ENCODE data around the gene RAP2B. TPM values are rescaled to one million over a fixed set of nuclear protein-coding genes. Genes with fewer than 3 reads are reported as not detected.

The RAP2B gene
- total and polyA plus RNA-seq, 2 of the 13 experiments (the other 11 are each of a cell fraction or from before 2014, with no cell fraction given): 6.4 to 7.1 TPM

DNA sequence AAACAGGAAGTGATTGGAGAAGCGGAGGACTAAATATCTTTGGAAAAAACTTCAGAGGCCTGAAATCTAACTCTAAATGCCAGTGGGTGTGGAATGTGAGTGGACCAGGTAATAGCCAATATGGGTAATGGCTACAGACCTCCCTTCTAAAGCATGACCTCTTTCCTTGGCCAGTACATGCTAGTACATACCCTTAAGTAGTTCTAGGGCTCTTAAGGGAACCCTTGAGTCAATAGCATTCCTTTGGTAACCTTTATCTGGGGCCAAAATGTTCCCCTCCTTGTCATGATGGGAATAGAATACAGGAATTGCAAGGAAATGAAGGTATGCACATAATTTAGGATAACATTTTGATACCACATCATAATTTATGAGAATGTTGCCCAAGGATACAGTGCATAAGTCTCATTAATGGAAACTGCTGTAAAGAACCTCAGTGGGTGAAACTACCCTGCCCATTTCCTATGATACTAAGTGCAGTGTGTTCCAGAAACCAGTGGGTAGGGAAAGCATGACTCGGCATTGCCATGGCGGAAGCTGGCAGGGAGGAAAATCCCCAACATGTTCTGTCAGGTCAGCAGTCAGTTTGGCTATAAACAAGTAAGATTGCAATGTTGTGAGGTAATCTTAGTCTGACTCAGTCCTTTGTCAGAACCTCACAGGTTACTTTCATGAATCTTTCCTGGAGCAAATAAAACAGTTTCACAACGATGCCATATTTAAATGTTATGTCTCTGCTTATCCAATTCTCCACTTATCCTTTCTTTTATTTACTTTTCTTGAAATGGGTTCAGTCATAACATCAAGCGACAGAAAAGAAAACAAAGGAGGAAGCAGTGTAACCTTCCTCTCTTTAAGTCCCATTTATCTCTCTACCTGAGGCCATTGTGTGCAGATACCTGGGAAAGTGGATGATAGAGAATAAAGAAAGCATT, 23.5 kb upstream of the RAP2B start (continued):
- TF ChIP-seq ZZZ3 (CRISPR knock-in tag; IDR thresholded peaks at IDR 0.05; ENCODE audit: borderline replicate concordance) (peak; percentile 57; the same call in 1 of the 2 replicates), SPEN (CRISPR knock-in tag; IDR thresholded peaks at IDR 0.05; ENCODE audit: low read depth) (no peak), SCMH1 (CRISPR knock-in tag; IDR thresholded peaks at IDR 0.05; ENCODE audit: borderline replicate concordance) (no peak), JUN (CRISPR knock-in tag; IDR thresholded peaks at IDR 0.05) (peak; percentile 99), DNMT3B (CRISPR knock-in tag; conservative IDR thresholded peaks at IDR 0.05) (peak; percentile 87; the same call in 1 of the 2 replicates), KDM5A (IDR thresholded peaks at IDR 0.05; ENCODE audit: borderline replicate concordance, low read length) (no peak), ZNF446 (CRISPR knock-in tag; IDR thresholded peaks at IDR 0.05) (no peak), KAT7 (CRISPR knock-in tag; IDR thresholded peaks at IDR 0.05; ENCODE audit: borderline replicate concordance) (no peak; the same call in 1 of the 2 replicates), RBM39 (IDR thresholded peaks at IDR 0.05; ENCODE audit: low read depth, low read length, poor library complexity, severe bottlenecking) (no peak), SMAD9 (CRISPR knock-in tag; IDR thresholded peaks at IDR 0.05) (no peak), ZNF180 (CRISPR knock-in tag; IDR thresholded peaks at IDR 0.05; ENCODE audit: borderline replicate concordance, low read depth) (no peak), RBAK (CRISPR knock-in tag; IDR thresholded peaks at IDR 0.05) (no peak), HNF4G (IDR thresholded peaks at IDR 0.05; ENCODE audit: borderline replicate concordance, low read depth, low read length) (no peak), HNF4G (CRISPR knock-in tag; IDR thresholded peaks at IDR 0.05; ENCODE audit: borderline replicate concordance, low read depth) (no peak), ZNF652 (CRISPR knock-in tag; IDR thresholded peaks at IDR 0.05; ENCODE audit: borderline replicate concordance, low read depth) (peak; percentile 30; the same call in 1 of the 2 replicates), CHD4 (IDR thresholded peaks at IDR 0.05; ENCODE audit: borderline replicate concordance, low read length) (no peak), CREM (IDR thresholded peaks at IDR 0.05) (peak; percentile 83), CREM (CRISPR knock-in tag; IDR thresholded peaks at IDR 0.05) (no peak), HMGA1 (CRISPR knock-in tag; conservative IDR thresholded peaks at IDR 0.05) (no peak), ZNF775 (CRISPR knock-in tag; IDR thresholded peaks at IDR 0.05; ENCODE audit: borderline replicate concordance) (no peak), CBX2 (IDR thresholded peaks at IDR 0.05; ENCODE audit: low read depth, low read length) (no peak), CBX2 (CRISPR knock-in tag; IDR thresholded peaks at IDR 0.05; ENCODE audit: low read depth) (no peak)
- TF ChIP-seq, protein P1, sequence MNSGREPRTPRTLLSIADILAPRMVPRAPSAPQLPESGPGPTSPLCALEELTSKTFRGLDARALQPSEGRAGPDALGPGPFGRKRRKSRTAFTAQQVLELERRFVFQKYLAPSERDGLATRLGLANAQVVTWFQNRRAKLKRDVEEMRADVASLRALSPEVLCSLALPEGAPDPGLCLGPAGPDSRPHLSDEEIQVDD (CRISPR knock-in tag; IDR thresholded peaks at IDR 0.05; ENCODE audit: borderline replicate concordance): no peak
- TF ChIP-seq, protein P2, sequence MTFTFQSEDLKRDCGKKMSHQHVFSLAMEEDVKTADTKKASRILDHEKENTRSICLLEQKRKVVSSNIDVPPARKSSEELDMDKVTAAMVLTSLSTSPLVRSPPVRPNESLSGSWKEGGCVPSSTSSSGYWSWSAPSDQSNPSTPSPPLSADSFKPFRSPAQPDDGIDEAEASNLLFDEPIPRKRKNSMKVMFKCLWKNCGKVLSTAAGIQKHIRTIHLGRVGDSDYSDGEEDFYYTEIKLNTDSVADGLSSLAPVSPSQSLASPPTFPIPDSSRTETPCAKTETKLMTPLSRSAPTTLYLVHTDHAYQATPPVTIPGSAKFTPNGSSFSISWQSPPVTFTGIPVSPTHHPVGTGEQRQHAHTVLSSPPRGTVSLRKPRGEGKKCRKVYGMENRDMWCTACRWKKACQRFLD (CRISPR knock-in tag; IDR thresholded peaks at IDR 0.05; ENCODE audit: borderline replicate concordance): no peak
- TF ChIP-seq, protein P3, sequence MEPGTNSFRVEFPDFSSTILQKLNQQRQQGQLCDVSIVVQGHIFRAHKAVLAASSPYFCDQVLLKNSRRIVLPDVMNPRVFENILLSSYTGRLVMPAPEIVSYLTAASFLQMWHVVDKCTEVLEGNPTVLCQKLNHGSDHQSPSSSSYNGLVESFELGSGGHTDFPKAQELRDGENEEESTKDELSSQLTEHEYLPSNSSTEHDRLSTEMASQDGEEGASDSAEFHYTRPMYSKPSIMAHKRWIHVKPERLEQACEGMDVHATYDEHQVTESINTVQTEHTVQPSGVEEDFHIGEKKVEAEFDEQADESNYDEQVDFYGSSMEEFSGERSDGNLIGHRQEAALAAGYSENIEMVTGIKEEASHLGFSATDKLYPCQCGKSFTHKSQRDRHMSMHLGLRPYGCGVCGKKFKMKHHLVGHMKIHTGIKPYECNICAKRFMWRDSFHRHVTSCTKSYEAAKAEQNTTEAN (CRISPR knock-in tag; conservative IDR thresholded peaks at IDR 0.05): 0 out of 2 replicates have a peak, but pooled peaks have one; percentile 44
- TF ChIP-seq, protein P4, sequence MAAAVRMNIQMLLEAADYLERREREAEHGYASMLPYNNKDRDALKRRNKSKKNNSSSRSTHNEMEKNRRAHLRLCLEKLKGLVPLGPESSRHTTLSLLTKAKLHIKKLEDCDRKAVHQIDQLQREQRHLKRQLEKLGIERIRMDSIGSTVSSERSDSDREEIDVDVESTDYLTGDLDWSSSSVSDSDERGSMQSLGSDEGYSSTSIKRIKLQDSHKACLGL (CRISPR knock-in tag; IDR thresholded peaks at IDR 0.05): no peak
- TF ChIP-seq, protein P5, sequence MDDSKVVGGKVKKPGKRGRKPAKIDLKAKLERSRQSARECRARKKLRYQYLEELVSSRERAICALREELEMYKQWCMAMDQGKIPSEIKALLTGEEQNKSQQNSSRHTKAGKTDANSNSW (CRISPR knock-in tag; IDR thresholded peaks at IDR 0.05; ENCODE audit: borderline replicate concordance): no peak
